ENCODE data around the gene AUTS2. TPM values are rescaled to one million over a fixed set of nuclear protein-coding genes. Genes with fewer than 3 reads are reported as not detected.

The AUTS2 gene
- total RNA-seq, 1 experiment from 2014 or later, result not detected

DNA sequence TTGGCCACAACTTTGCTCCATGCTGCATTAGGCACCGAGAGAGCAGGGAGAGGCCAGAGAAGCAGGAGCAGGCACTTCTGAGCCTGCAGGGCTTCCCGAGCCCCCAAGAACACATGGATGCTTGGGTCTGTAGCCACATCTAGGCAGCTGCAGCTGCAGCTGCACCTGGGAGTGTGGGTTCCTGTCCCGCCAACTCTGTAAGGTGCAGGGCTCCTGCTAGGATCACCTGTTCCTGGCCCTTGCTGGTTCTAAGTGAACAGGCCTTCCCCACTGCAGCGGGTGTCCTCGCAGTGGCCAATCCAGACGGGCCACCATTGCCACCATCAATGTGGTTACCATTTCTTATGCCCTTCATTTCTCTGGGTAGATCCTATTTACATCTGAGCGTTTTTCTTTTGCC lies 330.3 kb downstream of the AUTS2 start:
- no TSS peak for BruUV-seq (replicated peaks)
- H3K36me3 Mint-ChIP-seq (ENCODE audit: insufficient read depth, unreplicated experiment), result no peaks in the 10 kb centered on the region
- TF ChIP-seq, protein P1, sequence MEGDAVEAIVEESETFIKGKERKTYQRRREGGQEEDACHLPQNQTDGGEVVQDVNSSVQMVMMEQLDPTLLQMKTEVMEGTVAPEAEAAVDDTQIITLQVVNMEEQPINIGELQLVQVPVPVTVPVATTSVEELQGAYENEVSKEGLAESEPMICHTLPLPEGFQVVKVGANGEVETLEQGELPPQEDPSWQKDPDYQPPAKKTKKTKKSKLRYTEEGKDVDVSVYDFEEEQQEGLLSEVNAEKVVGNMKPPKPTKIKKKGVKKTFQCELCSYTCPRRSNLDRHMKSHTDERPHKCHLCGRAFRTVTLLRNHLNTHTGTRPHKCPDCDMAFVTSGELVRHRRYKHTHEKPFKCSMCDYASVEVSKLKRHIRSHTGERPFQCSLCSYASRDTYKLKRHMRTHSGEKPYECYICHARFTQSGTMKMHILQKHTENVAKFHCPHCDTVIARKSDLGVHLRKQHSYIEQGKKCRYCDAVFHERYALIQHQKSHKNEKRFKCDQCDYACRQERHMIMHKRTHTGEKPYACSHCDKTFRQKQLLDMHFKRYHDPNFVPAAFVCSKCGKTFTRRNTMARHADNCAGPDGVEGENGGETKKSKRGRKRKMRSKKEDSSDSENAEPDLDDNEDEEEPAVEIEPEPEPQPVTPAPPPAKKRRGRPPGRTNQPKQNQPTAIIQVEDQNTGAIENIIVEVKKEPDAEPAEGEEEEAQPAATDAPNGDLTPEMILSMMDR (IDR thresholded peaks at IDR 0.05; ENCODE audit: unreplicated experiment), result no peak
- H3K27me3 Mint-ChIP-seq (ENCODE audit: unreplicated experiment), result no peaks in the 10 kb centered on the region
- H3K27ac Mint-ChIP-seq (ENCODE audit: unreplicated experiment), result no peak overlapping the region
- intact Hi-C loops (cut with micrococcal nuclease; ENCODE audit: unreplicated experiment), result no loop called here
- no peaks in the 10 kb centered on the region for H3K4me1 Mint-ChIP-seq (ENCODE audit: low read depth, unreplicated experiment)
- H3K4me3 Mint-ChIP-seq (ENCODE audit: low read depth, unreplicated experiment), result no peak overlapping the region
- CTCF ChIA-PET, result no interaction called here
- DNase-seq, result no peak
- H3K9me3 Mint-ChIP-seq (ENCODE audit: low read depth, unreplicated experiment), result peaks cover 13% of the 10 kb centered on the region

DNA sequence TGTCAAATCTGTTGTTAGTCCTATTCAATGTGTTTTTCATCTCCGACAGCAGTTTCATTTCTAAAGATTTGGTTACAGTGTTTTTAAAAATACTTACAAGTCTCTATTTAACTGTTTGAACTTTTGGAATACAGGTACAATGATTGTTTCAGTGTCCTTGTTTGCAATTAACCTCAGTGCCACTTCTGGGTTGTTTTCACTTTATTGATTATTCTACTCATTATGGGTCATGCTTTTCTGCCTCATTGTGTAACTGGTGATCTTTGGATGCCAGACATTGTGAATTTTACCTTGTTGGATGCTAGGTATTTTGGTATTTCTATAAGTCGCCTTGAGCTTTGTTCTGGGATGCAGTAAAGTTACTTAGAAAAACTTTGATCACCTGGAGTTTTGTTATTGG lies 331.3 kb downstream of the AUTS2 start:
- DNase-seq, result no peak
- peaks cover 13% of the 10 kb centered on the region for H3K9me3 Mint-ChIP-seq (ENCODE audit: low read depth, unreplicated experiment)
- TF ChIP-seq, protein P1 (IDR thresholded peaks at IDR 0.05; ENCODE audit: unreplicated experiment), result no peak
- no peak overlapping the region for H3K4me3 Mint-ChIP-seq (ENCODE audit: low read depth, unreplicated experiment)
- H3K4me1 Mint-ChIP-seq (ENCODE audit: low read depth, unreplicated experiment), result no peaks in the 10 kb centered on the region
- intact Hi-C loops (cut with micrococcal nuclease; ENCODE audit: unreplicated experiment), result no loop called here
- no TSS peak for BruUV-seq (replicated peaks)
- CTCF ChIA-PET, result no interaction called here
- no peaks in the 10 kb centered on the region for H3K27me3 Mint-ChIP-seq (ENCODE audit: unreplicated experiment)
- H3K27ac Mint-ChIP-seq (ENCODE audit: unreplicated experiment), result no peak overlapping the region
- H3K36me3 Mint-ChIP-seq (ENCODE audit: insufficient read depth, unreplicated experiment), result no peaks in the 10 kb centered on the region

GRCh38 chr7:69932034-69932628 lies 333.9 kb downstream of the AUTS2 start:
- TF ChIP-seq, protein P1 (IDR thresholded peaks at IDR 0.05; ENCODE audit: unreplicated experiment), result no peak
- BruUV-seq (replicated peaks), result no TSS peak
- H3K27me3 Mint-ChIP-seq (ENCODE audit: unreplicated experiment), result no peaks in the 10 kb centered on the region
- peaks cover 10% of the 10 kb centered on the region for H3K9me3 Mint-ChIP-seq (ENCODE audit: low read depth, unreplicated experiment)
- DNase-seq, result no peak
- no peak overlapping the region for H3K4me3 Mint-ChIP-seq (ENCODE audit: low read depth, unreplicated experiment)
- H3K36me3 Mint-ChIP-seq (ENCODE audit: insufficient read depth, unreplicated experiment), result no peaks in the 10 kb centered on the region
- CTCF ChIA-PET, result no interaction called here
- H3K4me1 Mint-ChIP-seq (ENCODE audit: low read depth, unreplicated experiment), result no peaks in the 10 kb centered on the region
- H3K27ac Mint-ChIP-seq (ENCODE audit: unreplicated experiment), result no peak overlapping the region
- intact Hi-C loops (cut with micrococcal nuclease; ENCODE audit: unreplicated experiment), result no loop called here

GRCh38 chr7:69934144-69934903 lies 336.0 kb downstream of the AUTS2 start:
- Mint-ChIP-seq H3K27ac (ENCODE audit: unreplicated experiment) (no peak overlapping the region), H3K27me3 (ENCODE audit: unreplicated experiment) (no peaks in the 10 kb centered on the region), H3K9me3 (ENCODE audit: low read depth, unreplicated experiment) (peaks cover 8% of the 10 kb centered on the region), H3K4me1 (ENCODE audit: low read depth, unreplicated experiment) (no peaks in the 10 kb centered on the region), H3K36me3 (ENCODE audit: insufficient read depth, unreplicated experiment) (no peaks in the 10 kb centered on the region), H3K4me3 (ENCODE audit: low read depth, unreplicated experiment) (no peak overlapping the region)
- no TSS peak for BruUV-seq (replicated peaks)
- intact Hi-C loops (cut with micrococcal nuclease; ENCODE audit: unreplicated experiment), result no loop called here
- TF ChIP-seq, protein P1 (IDR thresholded peaks at IDR 0.05; ENCODE audit: unreplicated experiment), result no peak
- DNase-seq, result no peak
- CTCF ChIA-PET, result no interaction called here
